PC-3 (cell line): Measurements from ENCODE around the gene CELF2. TPM values are rescaled to one million over a fixed set of nuclear protein-coding genes. Genes with fewer than 3 reads are reported as not detected.

Experiments
- ATAC-seq: fragments of 200-7000 bp; cut with Tn5 transposase; 2 replicates; pipeline ENCODE4 v1.9.1; 2020; ENCODE audit warnings: mild to moderate bottlenecking, moderate library complexity
- BruUV-seq: library from RNA; stranded (reverse); fragments of 400-500 nt; replicated peaks from 2 replicates; lab custom pipeline; 2021; lab: Mats Ljungman, UMichigan
- CTCF ChIA-PET: fragments of 300-600 bp; sonication (Branson Sonifier 250); formaldehyde crosslinking; loops from one replicate; lab custom pipeline; 2022; ENCODE audit warnings: antibody characterized with exemption; lab: Charles Lee
- POLR2A ChIA-PET: fragments of 300-600 bp; sonication (Branson Sonifier 250); formaldehyde crosslinking; loops from one replicate; lab custom pipeline; 2022; ENCODE audit warnings: antibody characterized with exemption; ENCODE audit not compliant: unreplicated experiment; lab: Charles Lee
- DNase-seq: peaks from one replicate; pipeline ENCODE4 v3.0.0-alpha.2; 2015
- H2AFZ ChIP-seq: fragments of 300-600 bp; sonication (generic); 2 replicates; pipeline ENCODE4 v1.6.0; 2016; ENCODE audit warnings: antibody characterized with exemption, low read length
- H3F3A ChIP-seq: fragments of 300-600 bp; sonication (generic); one replicate; pipeline ENCODE4 v1.6.0; 2017; ENCODE audit warnings: antibody characterized with exemption, low read length, control low read depth, mild to moderate bottlenecking; ENCODE audit not compliant: unreplicated experiment
- H3K27ac ChIP-seq: fragments of 300-600 bp; sonication (generic); 2 replicates; pipeline ENCODE4 v1.5.1; 2016; ENCODE audit warnings: mild to moderate bottlenecking, low read length
- H3K27me3 ChIP-seq: fragments of 300-600 bp; sonication (generic); 2 replicates; pipeline ENCODE4 v1.6.1; 2016; ENCODE audit warnings: low read length, mixed read lengths
- H3K36me3 ChIP-seq: fragments of 300-600 bp; sonication (generic); 2 replicates; pipeline ENCODE4 v1.6.1; 2016; ENCODE audit warnings: low read depth, mixed run types, low read length, mixed read lengths
- H3K4me1 ChIP-seq: fragments of 300-600 bp; sonication (generic); 2 replicates; pipeline ENCODE4 v1.5.1; 2016; ENCODE audit warnings: low read length; ENCODE audit not compliant: insufficient read depth
- H3K4me2 ChIP-seq: fragments of 300-600 bp; sonication (generic); 2 replicates; pipeline ENCODE4 v1.6.0; 2016; ENCODE audit warnings: low read length
- H3K4me3 ChIP-seq: fragments of 300-600 bp; sonication (generic); 2 replicates; pipeline ENCODE4 v1.5.1; 2016; ENCODE audit warnings: mild to moderate bottlenecking, low read length, mixed read lengths
- H3K79me2 ChIP-seq: fragments of 300-600 bp; sonication (generic); 2 replicates; pipeline ENCODE4 v1.6.1; 2017; ENCODE audit warnings: low read length, mixed read lengths
- H3K9ac ChIP-seq: fragments of 300-600 bp; sonication (generic); 2 replicates; pipeline ENCODE4 v1.6.0; 2016; ENCODE audit warnings: mild to moderate bottlenecking, low read length
- H3K9me2 ChIP-seq: fragments of 300-600 bp; sonication (generic); replicated peaks from 2 replicates; pipeline ENCODE4 v1.6.1; 2016; ENCODE audit warnings: mixed run types, low read length, mixed read lengths
- H3K9me3 ChIP-seq: fragments of 300-600 bp; sonication (generic); 2 replicates; pipeline ENCODE4 v1.6.1; 2016; ENCODE audit warnings: low read length, mixed read lengths
- H4K20me1 ChIP-seq: fragments of 300-600 bp; sonication (generic); 2 replicates; pipeline ENCODE4 v1.6.1; 2016; ENCODE audit warnings: low read length, mixed read lengths
- CTCF ChIP-seq: fragments of 300-600 bp; sonication (generic); conservative IDR thresholded peaks from 2 replicates; pipeline ENCODE4 v1.5.1; 2017; ENCODE audit warnings: antibody characterized with exemption, low read depth, mild to moderate bottlenecking, low read length
- EZH2 ChIP-seq: fragments of 300-600 bp; sonication (generic); IDR thresholded peaks from one replicate; pipeline ENCODE4 v1.6.1; 2017; ENCODE audit warnings: antibody characterized with exemption, mild to moderate bottlenecking, low read length; ENCODE audit not compliant: unreplicated experiment
- EZH2phosphoT487 ChIP-seq: fragments of 300-600 bp; sonication (generic); IDR thresholded peaks from 2 replicates; pipeline ENCODE4 v1.6.1; 2018; ENCODE audit warnings: mild to moderate bottlenecking, antibody characterized with exemption, low read length, borderline replicate concordance
- intact Hi-C: fragments of 100-400 bp; cut with micrococcal nuclease; formaldehyde crosslinking; loops from 2 replicates; pipeline ENCODE4 v1.9.0; 2023
- total RNA-seq: library from RNA; depleted of rRNA; stranded (reverse); fragments of >200 nt; gene quantifications from 2 replicates; pipeline ENCODE4 v1.2.3, GENCODE V29; 2014

Gene CELF2
- total RNA-seq, 1 experiment from 2014 or later, result not detected

DNA sequence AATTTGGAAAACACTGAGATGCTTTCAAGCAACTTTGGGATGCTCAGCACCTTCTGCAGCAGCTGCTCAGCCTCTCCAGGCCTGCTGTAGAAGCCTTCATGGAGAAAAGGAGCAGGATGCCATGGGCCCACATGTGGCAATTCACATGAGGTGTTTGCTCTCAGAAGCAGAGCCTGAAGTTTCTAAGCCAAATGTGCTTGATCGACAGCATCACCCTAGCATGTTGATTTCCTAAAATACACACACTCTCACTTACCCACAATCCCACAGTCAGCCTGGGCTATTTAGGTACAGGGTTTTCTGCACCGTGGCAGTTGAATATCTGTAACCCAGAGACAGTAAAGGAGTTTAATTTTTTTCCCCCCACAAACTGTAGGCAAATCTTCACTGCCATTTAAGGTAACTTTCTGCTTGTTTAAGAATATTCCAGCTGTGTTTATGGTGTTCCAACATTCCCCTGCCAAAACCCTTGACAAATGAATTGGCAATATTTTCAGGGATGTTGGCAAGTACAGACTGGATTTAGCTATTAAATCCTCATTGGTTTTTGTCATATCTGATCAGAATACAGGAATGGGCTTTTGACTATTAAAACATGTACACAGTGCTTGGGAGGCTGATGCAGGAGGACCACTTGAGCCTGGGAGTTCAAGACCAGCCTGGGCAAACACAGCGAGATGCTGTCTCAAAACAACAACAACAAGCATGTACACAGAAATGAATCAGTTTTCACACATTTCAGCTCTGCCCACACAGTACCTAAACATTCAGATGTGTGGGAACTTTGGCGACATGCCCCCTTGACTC is 244.2 kb downstream of the CELF2 start:
- no peak overlapping the region for H2AFZ ChIP-seq
- H3F3A ChIP-seq, result no peaks in the 10 kb centered on the region
- no peak overlapping the region for H3K27ac ChIP-seq
- H3K36me3 ChIP-seq, result no peaks in the 10 kb centered on the region
- no peak overlapping the region for H3K4me3 ChIP-seq
- no peak overlapping the region for H3K4me2 ChIP-seq
- TF ChIP-seq CTCF (no peak), EZH2phosphoT487 (no peak), EZH2 (no peak)
- BruUV-seq, result no TSS peak
- H4K20me1 ChIP-seq, result no peaks in the 10 kb centered on the region
- DNase-seq, result no peak
- H3K4me1 ChIP-seq, result no peaks in the 10 kb centered on the region
- intact Hi-C loops, result no loop called here
- H3K27me3 ChIP-seq, result peaks cover 40% of the 10 kb centered on the region
- H3K9ac ChIP-seq, result no peak overlapping the region
- no peaks in the 10 kb centered on the region for H3K9me2 ChIP-seq
- ChIA-PET POLR2A (interaction anchor here (0.6 kb wide), 1 partner anchor 306 kb away, joined by 6 read pairs; no protein-coding TSS in a partner anchor), CTCF (no interaction called here)
- no peak for ATAC-seq
- H3K79me2 ChIP-seq, result no peaks in the 10 kb centered on the region
- no peaks in the 10 kb centered on the region for H3K9me3 ChIP-seq

DNA sequence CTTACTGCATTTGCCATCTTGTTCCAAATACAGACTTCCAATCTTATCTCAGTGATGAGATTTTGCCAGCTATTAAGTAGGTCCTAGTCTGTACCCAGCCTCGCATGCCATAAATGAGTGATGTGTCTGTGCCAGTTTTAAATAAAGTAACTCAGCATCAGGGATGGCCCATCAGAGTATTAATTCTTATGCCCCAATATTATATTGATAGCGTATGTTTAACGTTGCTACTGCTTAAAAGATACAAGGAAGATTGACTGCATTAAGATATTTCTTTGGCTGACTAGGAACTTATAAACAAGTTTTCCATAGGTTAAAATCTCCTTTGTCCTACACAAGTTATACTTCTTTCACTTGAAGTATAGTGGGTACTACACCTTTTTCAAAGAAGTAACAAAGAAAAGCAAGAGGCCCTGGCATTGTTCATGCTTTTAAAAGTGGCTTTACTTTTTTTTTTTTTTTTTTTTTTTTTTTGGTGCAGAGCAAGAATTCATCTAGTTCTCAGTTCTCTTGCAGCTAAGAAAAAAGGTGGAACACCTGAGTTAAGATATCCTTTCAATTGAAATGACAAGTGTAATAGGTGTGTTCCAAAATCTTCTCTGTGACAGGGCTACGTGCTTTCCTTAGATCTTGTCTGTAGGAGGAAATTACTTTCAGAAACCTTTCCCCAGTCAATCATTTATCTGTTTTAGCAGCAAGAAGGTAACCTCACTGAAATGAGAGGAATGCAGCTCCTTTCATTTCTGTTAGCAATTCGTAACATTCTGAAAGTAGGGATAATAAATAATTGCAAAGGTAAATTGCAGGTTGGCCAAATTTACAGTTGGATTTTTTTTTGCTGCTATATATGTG is 245.0 kb downstream of the CELF2 start:
- no peaks in the 10 kb centered on the region for H3K36me3 ChIP-seq
- no peak overlapping the region for H3K9ac ChIP-seq
- ChIA-PET POLR2A (no interaction called here), CTCF (no interaction called here)
- intact Hi-C loops, result no loop called here
- H3K4me3 ChIP-seq, result no peak overlapping the region
- H3K4me1 ChIP-seq, result no peaks in the 10 kb centered on the region
- H2AFZ ChIP-seq, result no peak overlapping the region
- H3K9me2 ChIP-seq, result no peaks in the 10 kb centered on the region
- H3K79me2 ChIP-seq, result no peaks in the 10 kb centered on the region
- H3F3A ChIP-seq, result no peaks in the 10 kb centered on the region
- H3K9me3 ChIP-seq, result no peaks in the 10 kb centered on the region
- peaks cover 32% of the 10 kb centered on the region for H3K27me3 ChIP-seq
- H4K20me1 ChIP-seq, result no peaks in the 10 kb centered on the region
- no peak overlapping the region for H3K4me2 ChIP-seq
- no TSS peak for BruUV-seq
- DNase-seq, result no peak
- no peak for ATAC-seq
- no peak overlapping the region for H3K27ac ChIP-seq
- TF ChIP-seq EZH2phosphoT487, result no peak
- no peak for TF ChIP-seq CTCF
- TF ChIP-seq EZH2, result no peak
